MM.1S (cell line): ENCODE data around the gene CERS1.
"Not testable (repeated sequence)": the region's sequence is repeated elsewhere in the genome, so short reads cannot be mapped to it uniquely, and the experiment has no call there.

ENCODE experiments used
- DNase-seq: peaks from one replicate; pipeline ENCODE4 v3.0.0-alpha.2; 2015
- H2AFZ ChIP-seq: fragments of 300-600 bp; sonication (generic); 2 replicates; pipeline ENCODE4 v1.6.0; 2016; ENCODE audit warnings: antibody characterized with exemption, low read length
- H3F3A ChIP-seq: fragments of 300-600 bp; sonication (generic); 2 replicates; pipeline ENCODE4 v1.6.1; 2016; ENCODE audit warnings: mild to moderate bottlenecking, antibody characterized with exemption, low read length, moderate library complexity, mixed read lengths; ENCODE audit not compliant: insufficient read depth
- H3K27ac ChIP-seq: fragments of 300-600 bp; sonication (generic); 2 replicates; pipeline ENCODE4 v1.5.1; 2016; ENCODE audit warnings: mild to moderate bottlenecking, low read length
- H3K27me3 ChIP-seq: fragments of 300-600 bp; sonication (generic); replicated peaks from 2 replicates; pipeline ENCODE4 v1.6.0; 2016; ENCODE audit warnings: low read length; ENCODE audit not compliant: insufficient read depth
- H3K36me3 ChIP-seq: fragments of 300-600 bp; sonication (generic); replicated peaks from 2 replicates; pipeline ENCODE4 v1.6.1; 2016; ENCODE audit warnings: mild to moderate bottlenecking, low read length, mixed read lengths; ENCODE audit not compliant: insufficient read depth
- H3K4me1 ChIP-seq: fragments of 300-600 bp; sonication (generic); 2 replicates; pipeline ENCODE4 v1.6.1; 2016; ENCODE audit warnings: low read length, mixed read lengths
- H3K4me2 ChIP-seq: fragments of 300-600 bp; sonication (generic); 2 replicates; pipeline ENCODE4 v1.6.0; 2016; ENCODE audit warnings: low read depth, low read length
- H3K4me3 ChIP-seq: fragments of 300-600 bp; sonication (generic); 2 replicates; pipeline ENCODE4 v1.5.1; 2016; ENCODE audit warnings: low read length, mixed read lengths
- H3K79me2 ChIP-seq: fragments of 300-600 bp; sonication (generic); 2 replicates; pipeline ENCODE4 v1.6.1; 2016; ENCODE audit warnings: mixed run types, low read length, mixed read lengths
- H3K9ac ChIP-seq: fragments of 300-600 bp; sonication (generic); 2 replicates; pipeline ENCODE4 v1.6.1; 2016; ENCODE audit warnings: low read length, mixed read lengths
- H3K9me2 ChIP-seq: fragments of 300-600 bp; sonication (generic); replicated peaks from 2 replicates; pipeline ENCODE4 v1.6.1; 2016; ENCODE audit warnings: mild to moderate bottlenecking, low read length, mixed read lengths; ENCODE audit not compliant: insufficient read depth
- H3K9me3 ChIP-seq: fragments of 300-600 bp; sonication (generic); replicated peaks from 2 replicates; pipeline ENCODE4 v1.6.1; 2016; ENCODE audit warnings: mild to moderate bottlenecking, low read length, mixed read lengths; ENCODE audit not compliant: insufficient read depth
- H4K20me1 ChIP-seq: fragments of 300-600 bp; sonication (generic); 2 replicates; pipeline ENCODE4 v1.6.1; 2016; ENCODE audit warnings: mild to moderate bottlenecking, low read length, moderate library complexity, mixed read lengths; ENCODE audit not compliant: insufficient read depth
- CTCF ChIP-seq: fragments of 300-600 bp; sonication (generic); IDR thresholded peaks from 2 replicates; pipeline ENCODE4 v1.5.1; 2016; ENCODE audit warnings: antibody characterized with exemption, low read length, mixed read lengths
- EZH2 ChIP-seq: fragments of 300-600 bp; sonication (generic); optimal IDR thresholded peaks from 2 replicates; pipeline ENCODE3; 2017; ENCODE audit warnings: low read depth, mild to moderate bottlenecking, antibody characterized with exemption, low read length, mixed read lengths
- EZH2phosphoT487 ChIP-seq: fragments of 300-600 bp; sonication (generic); IDR thresholded peaks from 2 replicates; pipeline ENCODE4 v1.6.1; 2018; ENCODE audit warnings: antibody characterized with exemption, low read length

The CERS1 gene

GRCh38 chr19:18919086-18919899 lies 23.3 kb upstream of the CERS1 start, which contains the start of the genes COPE and DDX49:
COPE (minus strand) TSS chr19:18919387; CDS start chr19:18919348, 39 bp downstream.
DDX49 (plus strand) TSS chr19:18919715; CDS start chr19:18919742, 27 bp downstream.
- Histone ChIP-seq H2AFZ (peak within 1 kb of the TSS; percentile 57), H3K4me2 (peak within 1 kb of the TSS; percentile 94), H3K27ac (peak within 1 kb of the TSS; percentile 85), H3K9ac (peak within 1 kb of the TSS; percentile 94), H3K4me1 (peaks cover 5% of the 10 kb centered on the region), H3K79me2 (peaks cover 88% of the 10 kb centered on the region), H3K4me3 (peak within 1 kb of the TSS; percentile 99), H4K20me1 (no peaks in the 10 kb centered on the region), H3K27me3 (no peaks in the 10 kb centered on the region), H3K9me2 (no peaks in the 10 kb centered on the region), H3F3A (peaks cover 8% of the 10 kb centered on the region), H3K36me3 (peaks cover 4% of the 10 kb centered on the region; the same call in 1 of the 2 replicates), H3K9me3 (no peaks in the 10 kb centered on the region)
- no peak for TF ChIP-seq EZH2
- no peak for TF ChIP-seq CTCF
- TF ChIP-seq EZH2phosphoT487 = no peak
- peak; percentile 100 for DNase-seq

GRCh38 chr19:18917593-18917992 lies 21.6 kb upstream of the CERS1 start:
- H3K4me1 ChIP-seq, H3F3A ChIP-seq, H3K9ac ChIP-seq, H3K4me3 ChIP-seq, H3K9me3 ChIP-seq, H3K27me3 ChIP-seq, H3K9me2 ChIP-seq, DNase-seq, H2AFZ ChIP-seq, H3K27ac ChIP-seq, H3K36me3 ChIP-seq, H4K20me1 ChIP-seq: not testable (repeated sequence)
- Histone ChIP-seq H3K79me2 (peaks cover 96% of the 10 kb centered on the region), H3K4me2 (peak overlapping the region; percentile 55; the same call in 1 of the 2 replicates)

- DNase-seq = peak; percentile 53
- H3K9me3 ChIP-seq = no peaks in the 10 kb centered on the region
- no peak overlapping the region for H3K4me2 ChIP-seq
- peaks cover 8% of the 10 kb centered on the region for H3F3A ChIP-seq
- H4K20me1 ChIP-seq = no peaks in the 10 kb centered on the region
- no peaks in the 10 kb centered on the region for H3K9me2 ChIP-seq
- no peaks in the 10 kb centered on the region for H3K27me3 ChIP-seq
- H2AFZ ChIP-seq = no peak overlapping the region
- H3K36me3 ChIP-seq = peaks cover 8% of the 10 kb centered on the region; the same call in 1 of the 2 replicates
- H3K79me2 ChIP-seq = peaks cover 84% of the 10 kb centered on the region
- H3K9ac ChIP-seq = no peak overlapping the region
- H3K4me3 ChIP-seq = no peak overlapping the region
- H3K4me1 ChIP-seq = peaks cover 5% of the 10 kb centered on the region
- TF ChIP-seq EZH2 (no peak), CTCF (peak; percentile 56), EZH2phosphoT487 (no peak)
- no peak overlapping the region for H3K27ac ChIP-seq
Observed at GRCh38 chr19:18915639-18916038, 19.7 kb upstream of the CERS1 start.

- Histone ChIP-seq H3K9me3 (no peaks in the 10 kb centered on the region), H3F3A (peaks cover 1% of the 10 kb centered on the region), H3K4me3 (no peak overlapping the region), H3K27me3 (no peaks in the 10 kb centered on the region), H3K27ac (no peak overlapping the region), H4K20me1 (no peaks in the 10 kb centered on the region), H3K4me1 (no peaks in the 10 kb centered on the region), H2AFZ (no peak overlapping the region), H3K4me2 (no peak overlapping the region), H3K9me2 (no peaks in the 10 kb centered on the region), H3K79me2 (peaks cover 68% of the 10 kb centered on the region), H3K9ac (no peak overlapping the region), H3K36me3 (peaks cover 8% of the 10 kb centered on the region; the same call in 1 of the 2 replicates)
- no peak for DNase-seq
- no peak for TF ChIP-seq CTCF
- TF ChIP-seq EZH2phosphoT487 = no peak
- no peak for TF ChIP-seq EZH2
Observed at GRCh38 chr19:18913466-18913865, 17.5 kb upstream of the CERS1 start.
